Measurements from ENCODE around the gene ITGB1BP1. TPM values are rescaled to one million over a fixed set of nuclear protein-coding genes. Genes with fewer than 3 reads are reported as not detected.

The ITGB1BP1 gene
- total RNA-seq, 1 donor from 2014 or later: 57.8 TPM

DNA sequence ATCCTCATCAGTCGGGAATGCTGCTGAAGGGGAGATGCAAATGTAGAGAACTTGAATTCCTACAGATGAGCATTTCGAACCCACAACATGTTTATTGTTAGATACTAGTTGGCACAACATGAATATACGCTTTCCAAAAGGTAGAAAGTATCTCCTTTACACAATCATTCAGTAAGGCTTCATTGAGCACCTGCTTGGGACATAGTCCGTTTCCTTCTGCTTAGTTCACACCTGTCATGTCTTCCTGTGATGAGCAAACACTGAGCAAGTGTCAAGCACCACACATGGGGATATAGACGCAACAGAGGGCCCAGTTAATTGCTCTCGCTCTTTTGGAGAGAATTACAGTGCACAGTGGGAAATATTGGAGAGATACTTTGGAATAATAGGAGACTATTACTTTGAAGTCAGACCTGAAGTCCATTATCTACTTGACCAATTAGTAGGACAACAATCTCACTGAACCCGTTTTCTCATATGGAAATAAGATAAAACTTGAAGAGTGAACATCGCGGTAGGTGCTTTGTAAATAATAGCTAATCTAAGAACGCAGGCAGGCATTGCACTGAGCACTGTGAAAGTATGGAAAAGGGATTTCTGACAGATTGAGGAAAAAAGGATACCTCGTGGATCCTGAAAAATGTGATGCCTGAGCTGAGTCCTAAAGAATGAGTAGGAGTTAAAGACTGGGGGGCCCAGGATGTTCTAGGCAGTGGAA is 1.3 kb upstream of the ITGB1BP1 start:
- DNase-seq (ENCODE audit: low spot score): no peak

DNA sequence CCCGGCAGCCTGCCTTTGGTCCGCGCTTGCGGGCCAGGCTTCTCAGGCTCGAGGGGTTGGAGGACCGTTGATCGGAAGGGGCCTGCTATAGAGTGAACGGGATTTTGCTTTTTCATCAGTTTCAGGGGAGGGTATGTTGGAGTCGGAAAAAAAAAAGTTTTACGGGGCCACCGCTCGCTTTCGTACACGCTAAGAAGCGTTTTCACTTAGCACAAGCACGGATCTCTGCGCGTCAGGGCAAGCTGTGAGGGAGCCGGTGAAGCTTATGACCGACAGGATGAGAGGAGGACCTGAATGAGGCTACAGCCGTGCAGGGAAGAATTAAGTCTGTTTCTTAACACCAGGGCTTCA is 569 bp upstream of the ITGB1BP1 start:
- DNase-seq (ENCODE audit: low spot score): no peak

DNA sequence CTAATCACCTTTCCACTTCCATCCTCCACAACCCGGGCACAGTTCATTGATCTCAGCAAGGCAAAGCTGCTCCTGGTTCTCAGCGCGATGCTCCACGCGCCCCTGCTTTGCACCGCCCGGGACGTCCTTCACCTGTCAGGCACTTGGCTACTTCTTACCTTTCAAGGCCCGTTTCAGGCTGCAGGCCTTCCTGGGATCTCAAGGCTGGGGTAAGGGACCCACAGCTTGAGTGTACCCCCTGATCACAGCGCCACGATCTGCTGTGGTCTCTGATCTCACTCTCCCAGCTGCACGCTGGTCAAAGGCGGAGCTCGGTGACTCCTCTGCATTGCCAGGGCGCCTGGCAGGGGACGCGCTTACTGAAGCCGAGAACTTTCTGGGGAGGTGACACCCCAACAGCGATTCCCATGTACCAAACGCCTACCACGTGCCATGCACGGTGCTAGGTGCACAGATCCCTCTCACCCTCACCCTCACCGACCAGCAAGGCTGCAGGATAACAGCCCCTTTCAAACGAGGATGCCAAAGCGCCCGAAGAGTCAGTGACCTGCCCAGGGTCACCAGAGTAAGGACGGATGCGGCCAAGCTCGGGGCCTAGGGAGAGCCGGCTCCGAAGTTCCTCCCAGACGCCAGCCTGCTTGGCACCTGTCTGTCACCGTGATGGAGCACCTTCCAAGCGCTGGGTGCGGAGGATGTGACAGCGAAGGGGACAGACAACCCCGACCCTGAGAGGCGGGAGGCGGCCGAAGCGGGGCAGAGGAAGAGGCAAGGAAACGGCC is 818 bp downstream of the ITGB1BP1 start:
- peak; percentile 42 for DNase-seq (ENCODE audit: low spot score)

DNA sequence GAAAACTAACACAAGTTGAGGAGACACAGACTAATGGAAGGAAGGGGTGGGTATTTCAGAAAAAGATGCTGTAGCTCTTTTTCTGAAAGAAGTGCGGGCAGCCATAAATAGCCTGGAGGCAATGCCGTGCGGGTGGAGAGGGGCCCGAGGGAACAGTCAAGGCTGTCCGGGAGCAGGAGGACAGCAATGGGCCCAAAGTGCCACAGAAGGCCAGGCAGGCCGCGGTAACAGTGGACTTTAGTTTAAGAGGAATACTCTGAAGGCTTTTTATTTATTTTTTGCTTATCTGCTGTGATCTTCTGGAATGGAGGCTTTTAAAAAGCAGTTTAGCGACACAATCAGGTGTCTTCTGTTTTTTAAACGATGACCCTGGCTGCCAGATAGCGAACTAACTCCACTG is 2.8 kb downstream of the ITGB1BP1 start:
- no peak for DNase-seq (ENCODE audit: low spot score)

DNA sequence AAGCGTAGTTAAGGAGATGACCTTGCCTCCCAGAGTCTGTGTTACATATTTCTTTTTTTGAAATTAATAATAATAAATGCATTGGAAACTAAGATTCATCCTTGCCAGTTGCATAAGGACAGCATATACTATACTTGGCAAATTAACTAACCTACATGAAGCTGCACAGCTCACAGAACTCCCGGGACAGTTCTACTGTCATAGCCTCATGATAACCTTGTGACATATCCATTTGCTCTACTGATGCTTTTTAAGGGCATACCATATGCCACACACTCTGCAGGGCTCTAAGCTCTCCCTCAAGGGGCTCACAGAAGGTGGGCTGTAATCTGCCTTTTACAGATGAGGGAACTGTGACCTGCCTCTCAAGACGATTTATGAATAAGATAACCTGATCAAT is 3.8 kb downstream of the ITGB1BP1 start:
- no peak for DNase-seq (ENCODE audit: low spot score)

DNA sequence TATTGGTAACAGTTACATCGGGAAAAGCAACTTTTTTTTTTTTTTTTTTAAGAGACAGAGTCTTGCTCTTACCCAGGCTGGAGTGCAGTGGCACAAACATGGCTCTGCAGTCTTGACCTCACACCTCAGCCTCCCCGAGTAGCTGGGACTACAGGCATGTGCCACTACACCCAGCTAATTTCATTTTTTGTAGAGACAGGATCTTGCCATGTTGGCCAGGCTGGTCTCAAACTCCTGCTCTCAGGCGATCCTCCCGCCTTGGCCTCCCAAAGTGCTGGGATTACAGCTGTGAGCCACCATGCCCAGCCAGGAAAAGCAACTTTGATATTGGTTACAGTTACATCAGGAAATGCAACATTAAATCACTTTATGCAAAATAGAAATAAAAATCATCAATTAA is 4.6 kb downstream of the ITGB1BP1 start:
- DNase-seq (ENCODE audit: low spot score): no peak

DNA sequence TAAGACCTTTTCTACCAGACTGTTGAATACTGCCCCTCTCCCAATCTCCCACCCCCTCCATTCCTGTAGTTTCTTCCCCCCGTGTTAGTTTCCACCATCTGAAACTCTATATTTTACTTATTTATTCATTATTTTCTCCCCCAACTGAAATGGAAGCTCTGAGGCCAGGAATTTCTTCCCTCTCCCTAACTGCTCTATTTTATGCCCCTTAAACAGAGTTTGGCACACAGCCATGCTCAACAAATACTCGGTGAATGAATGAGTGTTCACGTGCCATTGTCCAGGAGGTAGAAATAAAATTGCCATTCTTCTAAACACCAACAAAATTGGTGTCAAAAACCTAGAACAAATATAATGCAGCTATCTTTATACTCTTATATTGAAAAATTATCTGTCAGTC is 5.6 kb downstream of the ITGB1BP1 start:
- DNase-seq (ENCODE audit: low spot score): no peak

DNA sequence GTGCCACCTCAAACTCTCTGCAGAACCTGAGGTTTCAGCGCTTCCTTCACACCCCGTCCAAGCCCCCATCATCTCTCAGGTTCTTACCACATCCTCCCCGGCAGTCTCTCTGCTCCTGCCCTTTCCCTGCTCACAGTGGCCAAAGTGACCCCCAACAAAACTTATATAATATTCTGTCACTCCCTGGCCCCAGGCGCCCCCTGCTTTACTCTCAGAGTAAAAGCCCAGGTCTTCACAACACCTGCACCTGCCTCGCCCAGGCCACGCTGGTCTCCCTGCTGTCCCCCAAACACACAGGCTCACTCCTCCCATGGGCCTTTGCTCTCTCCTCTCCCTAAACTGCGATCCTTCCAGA is 6.4 kb downstream of the ITGB1BP1 start:
- DNase-seq (ENCODE audit: low spot score): no peak

DNA sequence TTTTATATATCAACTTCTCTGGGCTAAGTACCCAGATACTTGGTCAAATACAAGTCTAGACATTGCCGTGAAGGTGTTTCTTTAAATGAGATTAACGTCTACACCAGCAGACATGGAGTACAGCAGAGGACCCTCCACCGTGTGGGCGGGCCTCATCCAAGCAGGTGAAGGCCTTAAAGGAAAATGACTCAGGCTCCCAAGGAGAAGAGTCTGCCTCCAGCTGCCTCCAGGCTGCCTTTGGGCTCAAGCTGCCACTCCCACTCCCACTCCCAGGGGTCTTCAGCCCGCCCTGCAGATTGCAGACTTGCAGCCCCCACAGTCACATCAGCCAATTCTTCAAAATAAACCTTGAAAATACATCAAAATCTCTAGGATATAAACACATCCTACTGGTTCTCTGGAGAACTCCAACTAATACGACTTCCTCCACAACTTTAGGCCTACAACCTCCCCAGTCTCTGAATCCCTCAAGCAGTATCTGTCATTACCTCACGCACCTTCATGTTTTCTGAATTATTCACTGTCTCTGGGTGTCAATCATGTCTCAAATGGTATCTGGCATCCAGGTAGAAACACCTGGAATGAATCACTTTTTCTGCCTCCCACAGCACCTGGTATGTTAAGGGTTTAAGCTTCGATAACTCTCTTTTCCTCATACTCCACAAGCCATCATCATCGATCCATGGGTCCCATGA is 6.9 kb downstream of the ITGB1BP1 start:
- DNase-seq (ENCODE audit: low spot score): no peak

DNA sequence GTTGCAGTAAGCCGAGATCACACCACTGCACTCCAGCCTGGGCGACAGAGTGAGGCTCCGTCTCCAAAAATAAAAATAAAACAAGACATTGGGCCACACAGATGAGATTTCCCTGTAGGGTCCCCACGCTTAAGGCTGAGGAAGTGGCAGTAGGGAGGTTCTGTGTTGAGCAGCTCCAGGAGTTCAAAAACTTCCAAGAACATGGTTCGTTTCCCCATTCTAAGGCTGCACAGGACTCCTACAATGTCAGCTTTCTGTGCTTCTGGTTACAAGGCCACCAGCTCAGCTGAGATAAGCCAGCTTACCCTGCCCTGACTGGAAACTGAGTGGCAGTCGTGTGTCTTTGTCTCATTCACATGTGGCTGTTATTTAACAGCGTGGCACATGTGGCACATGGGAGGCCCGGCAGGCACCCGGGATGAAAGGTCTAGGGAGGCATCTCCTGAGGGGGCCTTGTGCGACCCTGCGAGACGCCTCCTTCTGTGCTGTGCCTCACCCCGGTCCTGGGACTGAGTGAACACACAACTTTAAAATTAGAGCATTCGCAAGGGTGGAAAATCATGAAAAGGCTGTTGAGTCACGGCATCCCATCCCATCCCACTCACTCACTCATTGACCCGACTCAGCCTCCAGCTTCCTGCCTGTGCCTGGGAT is 7.7 kb downstream of the ITGB1BP1 start:
- no peak for DNase-seq (ENCODE audit: low spot score)

DNA sequence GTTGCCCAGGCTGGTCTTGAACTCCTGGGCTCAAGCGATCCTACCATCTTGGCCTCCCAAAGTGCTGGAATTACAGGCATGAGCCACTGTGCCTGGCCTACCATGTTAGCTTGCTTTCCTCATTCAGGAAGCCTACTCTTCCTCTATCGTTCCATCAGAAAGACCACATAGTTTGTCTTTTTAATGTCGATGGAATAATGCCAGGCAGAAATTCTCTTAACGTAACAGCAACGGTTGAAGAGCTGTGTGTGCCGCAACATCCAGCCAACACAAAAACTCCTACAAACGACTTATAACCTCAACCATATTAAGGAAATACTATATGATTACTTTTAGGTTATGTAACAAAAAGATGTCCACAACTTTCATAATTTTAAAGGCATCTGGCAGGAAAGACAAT is 10.5 kb downstream of the ITGB1BP1 start:
- DNase-seq (ENCODE audit: low spot score): no peak

DNA sequence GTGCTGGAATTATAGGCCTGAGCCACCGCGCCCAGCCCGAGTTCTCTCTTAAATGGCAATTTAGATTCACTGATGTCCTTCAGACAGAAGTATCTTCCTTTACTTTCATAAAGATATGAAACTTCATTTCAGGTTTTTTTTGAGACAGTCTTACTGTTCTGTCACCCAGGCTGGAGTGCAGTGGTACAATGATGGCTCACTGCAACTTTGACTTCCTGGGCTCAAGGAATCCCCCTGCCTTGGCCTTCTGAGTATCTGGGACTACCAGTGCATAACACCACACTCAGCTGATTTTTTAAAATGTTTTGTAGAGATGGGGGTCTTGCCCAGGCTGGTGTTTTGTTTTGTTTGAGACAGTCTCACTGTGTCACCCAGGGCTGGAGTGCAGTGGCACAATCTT is 13.2 kb downstream of the ITGB1BP1 start:
- DNase-seq (ENCODE audit: low spot score): no peak

DNA sequence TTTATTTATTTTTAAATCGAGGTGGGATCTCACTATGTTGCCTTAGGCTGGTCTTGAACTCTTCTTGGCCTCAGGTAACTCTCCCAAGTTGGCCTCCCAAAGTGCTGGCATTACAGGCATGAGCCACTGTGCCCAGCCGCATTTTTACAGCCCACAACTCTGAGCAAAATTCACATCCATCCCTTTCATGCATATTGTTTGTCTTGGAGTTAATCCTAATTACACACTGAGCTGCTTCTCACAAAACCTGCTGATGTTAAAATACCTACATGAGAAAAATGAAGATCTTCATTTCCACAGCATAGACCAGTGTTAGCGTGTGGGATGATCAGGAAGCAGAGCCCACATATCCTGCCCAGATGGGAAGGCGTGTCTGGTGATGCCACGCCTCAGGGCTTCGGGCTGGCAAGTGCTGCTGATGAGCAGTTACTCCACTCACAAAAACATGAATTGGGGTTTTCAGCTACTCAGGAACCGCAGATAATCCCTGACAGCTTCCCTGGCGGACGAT is 14.6 kb downstream of the ITGB1BP1 start:
- no peak for DNase-seq (ENCODE audit: low spot score)

DNA sequence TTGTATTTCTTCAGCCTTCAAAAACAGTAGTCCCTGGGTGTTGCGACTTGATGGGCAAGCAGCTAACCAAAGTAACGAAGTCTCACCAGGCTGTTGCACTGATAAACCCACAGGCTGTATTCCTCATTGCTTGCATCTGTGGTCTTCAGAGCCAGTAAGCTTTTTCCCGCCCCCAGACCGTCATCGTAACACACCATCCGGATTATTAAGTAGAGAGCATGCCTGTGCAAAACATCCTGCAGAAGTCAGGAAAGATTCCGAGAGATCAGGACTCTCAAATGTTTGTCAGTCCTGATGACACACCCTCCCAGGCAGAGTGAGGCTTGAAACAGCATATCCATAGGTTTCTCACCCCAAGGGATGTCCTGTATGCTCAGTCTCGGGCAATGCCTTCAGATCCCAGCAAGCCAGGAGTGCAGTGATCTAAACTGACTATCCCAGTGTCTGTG is 15.9 kb downstream of the ITGB1BP1 start:
- DNase-seq (ENCODE audit: low spot score): peak; percentile 67

DNA sequence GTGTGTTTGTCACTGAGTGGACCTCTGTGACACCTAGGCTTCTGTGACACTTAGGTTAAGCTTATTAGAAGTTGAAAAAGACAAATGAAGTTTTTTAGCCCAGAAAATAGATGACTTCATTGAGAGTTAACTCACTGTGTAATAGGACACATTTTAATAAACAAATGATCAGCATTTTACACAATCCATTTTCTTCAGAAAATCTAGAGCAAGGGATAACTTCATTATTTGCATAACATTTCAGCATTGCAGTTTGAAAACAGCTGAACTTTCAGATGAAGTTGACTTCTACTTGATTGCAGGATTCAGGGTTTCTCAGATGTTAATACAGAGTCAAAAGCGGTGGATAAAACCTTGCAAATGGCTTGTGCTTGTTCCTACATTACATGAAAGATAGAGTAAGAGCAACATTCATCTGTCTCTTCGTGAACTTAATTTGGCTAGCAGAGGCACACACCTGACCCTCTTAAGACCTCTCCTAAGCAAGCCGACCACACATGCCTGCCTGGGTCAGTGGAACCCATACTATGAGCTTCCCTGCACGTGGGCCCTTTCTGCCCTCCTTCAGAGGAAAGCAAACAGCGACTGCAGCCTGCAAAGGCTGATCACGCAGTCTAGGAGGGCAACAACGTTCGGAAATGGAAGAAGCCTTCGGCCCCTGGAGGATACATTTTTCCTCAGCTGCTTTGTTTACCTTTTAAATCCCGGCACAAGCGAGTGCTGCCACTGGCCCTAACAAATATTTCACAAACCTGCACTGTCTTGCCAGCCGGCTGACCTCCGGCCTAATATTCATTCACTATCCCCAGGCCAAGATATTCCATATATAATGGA is 16.6 kb downstream of the ITGB1BP1 start:
- no peak for DNase-seq (ENCODE audit: low spot score)

DNA sequence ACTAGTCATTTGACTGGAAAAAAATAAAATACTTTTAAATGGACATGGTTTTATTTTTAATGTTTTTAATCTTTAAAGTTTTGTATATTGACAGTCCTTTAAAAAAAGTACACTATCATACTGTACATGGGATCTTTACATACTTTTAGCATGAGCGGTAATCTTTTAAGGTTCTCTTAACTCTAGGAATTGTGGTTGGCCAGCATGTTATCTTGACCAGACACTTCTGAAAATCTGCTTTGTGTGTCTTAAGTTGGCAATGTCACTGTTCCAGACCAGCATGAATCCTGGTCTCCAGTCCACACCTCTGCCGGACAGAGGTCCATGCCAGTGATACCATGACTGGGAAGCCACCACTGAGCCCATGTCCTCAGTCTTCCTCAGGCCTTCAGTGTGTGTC is 17.7 kb downstream of the ITGB1BP1 start:
- DNase-seq (ENCODE audit: low spot score): no peak

DNA sequence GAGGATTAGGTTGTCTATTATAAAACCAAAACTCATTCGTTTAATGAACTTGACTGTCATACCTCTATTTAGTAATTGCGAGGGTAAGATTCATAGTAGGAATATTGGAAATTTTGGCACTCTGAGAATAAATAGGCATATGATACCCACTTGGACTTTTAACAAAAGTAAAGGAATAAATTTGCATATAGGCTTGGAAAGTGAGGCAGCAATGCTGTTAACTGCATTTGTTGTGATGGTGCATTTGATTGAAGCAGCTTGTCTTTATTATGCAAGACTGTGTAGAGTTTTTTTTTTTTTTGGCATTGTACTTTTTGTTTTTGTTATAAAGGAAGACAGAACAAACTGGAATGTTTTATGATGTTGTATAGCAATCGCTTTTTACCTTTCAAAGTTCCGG is 18.9 kb downstream of the ITGB1BP1 start:
- DNase-seq (ENCODE audit: low spot score): no peak

DNA sequence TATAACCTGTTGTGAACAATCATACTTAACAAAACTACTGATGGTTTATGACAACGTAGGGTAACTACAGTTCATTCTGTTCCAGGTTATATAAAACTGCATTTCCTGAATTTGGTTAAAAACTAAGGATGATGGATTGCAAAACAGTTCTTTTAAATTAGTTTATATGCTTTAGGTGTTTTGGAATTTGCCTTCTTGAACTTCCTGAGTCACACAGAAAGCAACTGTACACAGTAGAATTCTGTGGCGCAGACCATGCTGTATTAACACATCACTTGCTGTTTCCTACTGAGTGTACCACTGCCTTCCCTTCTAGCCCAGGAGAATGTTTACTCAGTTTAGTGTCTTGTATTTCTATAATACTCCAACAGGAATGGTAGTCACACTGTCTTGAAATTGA is 19.4 kb downstream of the ITGB1BP1 start:
- no peak for DNase-seq (ENCODE audit: low spot score)

DNA sequence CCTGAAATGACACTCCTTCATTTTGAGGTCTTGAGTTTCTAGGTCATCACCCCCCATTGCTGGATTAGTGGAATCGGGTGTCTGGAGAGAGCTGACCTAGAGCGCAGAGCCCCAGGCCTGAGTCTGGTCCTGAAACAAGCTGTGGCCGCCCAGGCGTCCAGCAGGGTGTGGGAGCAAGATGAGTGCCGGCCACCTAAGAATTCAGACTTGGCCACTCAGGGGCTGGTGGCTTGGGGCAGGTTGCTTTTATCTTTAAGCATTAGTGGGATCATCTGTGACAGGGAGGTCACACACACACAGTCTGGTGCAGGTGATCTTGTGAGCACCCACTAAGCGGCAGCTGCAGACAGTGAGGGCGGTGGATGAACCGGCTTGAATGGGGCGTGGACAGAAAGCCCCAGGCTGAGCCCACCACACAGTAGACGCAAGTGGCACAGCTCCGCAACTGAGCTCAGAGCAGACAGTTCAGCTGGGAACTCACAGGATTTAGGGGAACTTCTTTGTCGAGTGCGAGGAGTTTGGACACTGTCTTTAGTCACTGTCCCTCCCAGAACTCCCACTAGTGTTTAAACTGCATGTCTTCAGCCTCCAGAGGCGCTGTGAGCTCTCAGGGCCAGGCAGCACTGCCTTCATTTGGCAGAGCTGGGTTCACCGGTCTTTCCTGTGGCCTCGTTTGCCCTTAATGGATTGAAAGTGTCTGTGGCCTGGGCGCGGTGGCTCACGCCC is 21.5 kb downstream of the ITGB1BP1 start:
- no peak for DNase-seq (ENCODE audit: low spot score)

DNA sequence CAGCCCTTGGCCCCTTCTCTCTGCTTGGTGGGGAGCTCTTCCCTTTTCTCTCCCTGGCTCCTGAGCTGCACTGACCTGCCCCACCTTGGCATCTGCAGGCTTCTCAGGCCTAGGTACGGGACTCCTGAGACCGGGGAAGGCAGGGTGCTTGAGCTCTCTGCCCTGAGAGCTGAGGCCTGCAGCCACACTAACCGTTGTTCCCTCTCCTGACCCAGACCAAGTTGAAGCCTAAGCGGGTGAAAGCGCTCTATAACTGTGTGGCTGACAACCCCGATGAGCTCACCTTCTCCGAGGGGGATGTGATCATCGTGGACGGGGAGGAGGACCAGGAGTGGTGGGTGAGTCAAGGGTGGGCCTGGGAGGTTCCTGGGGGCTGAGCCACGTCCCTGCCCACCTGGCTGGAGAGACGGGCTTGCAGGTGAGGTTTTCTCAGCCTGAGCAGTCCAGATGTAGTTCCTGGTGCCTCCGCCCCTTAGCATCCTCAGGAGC is 22.2 kb downstream of the ITGB1BP1 start:
- DNase-seq (ENCODE audit: low spot score): no peak
